Nephron progenitor cell (in vitro differentiated cells): ENCODE data around the gene DVL1.

ENCODE experiments used
- DNase-seq: peaks from one replicate; pipeline ENCODE4 v3.0.0; 2021
- H3K27ac Mint-ChIP-seq: 2 replicates; pipeline ENCODE4 v1.8.0; 2021; ENCODE audit warnings: mild to moderate bottlenecking, moderate library complexity, mixed read lengths
- H3K27me3 Mint-ChIP-seq: 2 replicates; pipeline ENCODE4 v1.8.0; 2021; ENCODE audit warnings: mild to moderate bottlenecking, low read depth, mixed read lengths; ENCODE audit not compliant: poor library complexity
- H3K36me3 Mint-ChIP-seq: 2 replicates; pipeline ENCODE4 v1.8.0; 2021; ENCODE audit warnings: low read depth, mixed read lengths
- H3K4me1 Mint-ChIP-seq: 2 replicates; pipeline ENCODE4 v1.8.0; 2021; ENCODE audit warnings: mixed read lengths
- H3K4me3 Mint-ChIP-seq: 2 replicates; pipeline ENCODE4 v1.8.0; 2021; ENCODE audit warnings: mild to moderate bottlenecking, moderate library complexity, mixed read lengths
- H3K9me3 Mint-ChIP-seq: 2 replicates; pipeline ENCODE4 v1.8.0; 2021; ENCODE audit warnings: mild to moderate bottlenecking, moderate library complexity, mixed read lengths
- TF ChIP-seq, protein P1 (sequence below): fragments of 200-600 bp; sonication (generic); IDR thresholded peaks from 2 replicates; pipeline ENCODE4 v1.5.0; 2021; ENCODE audit warnings: antibody characterized with exemption

The DVL1 gene

DNA sequence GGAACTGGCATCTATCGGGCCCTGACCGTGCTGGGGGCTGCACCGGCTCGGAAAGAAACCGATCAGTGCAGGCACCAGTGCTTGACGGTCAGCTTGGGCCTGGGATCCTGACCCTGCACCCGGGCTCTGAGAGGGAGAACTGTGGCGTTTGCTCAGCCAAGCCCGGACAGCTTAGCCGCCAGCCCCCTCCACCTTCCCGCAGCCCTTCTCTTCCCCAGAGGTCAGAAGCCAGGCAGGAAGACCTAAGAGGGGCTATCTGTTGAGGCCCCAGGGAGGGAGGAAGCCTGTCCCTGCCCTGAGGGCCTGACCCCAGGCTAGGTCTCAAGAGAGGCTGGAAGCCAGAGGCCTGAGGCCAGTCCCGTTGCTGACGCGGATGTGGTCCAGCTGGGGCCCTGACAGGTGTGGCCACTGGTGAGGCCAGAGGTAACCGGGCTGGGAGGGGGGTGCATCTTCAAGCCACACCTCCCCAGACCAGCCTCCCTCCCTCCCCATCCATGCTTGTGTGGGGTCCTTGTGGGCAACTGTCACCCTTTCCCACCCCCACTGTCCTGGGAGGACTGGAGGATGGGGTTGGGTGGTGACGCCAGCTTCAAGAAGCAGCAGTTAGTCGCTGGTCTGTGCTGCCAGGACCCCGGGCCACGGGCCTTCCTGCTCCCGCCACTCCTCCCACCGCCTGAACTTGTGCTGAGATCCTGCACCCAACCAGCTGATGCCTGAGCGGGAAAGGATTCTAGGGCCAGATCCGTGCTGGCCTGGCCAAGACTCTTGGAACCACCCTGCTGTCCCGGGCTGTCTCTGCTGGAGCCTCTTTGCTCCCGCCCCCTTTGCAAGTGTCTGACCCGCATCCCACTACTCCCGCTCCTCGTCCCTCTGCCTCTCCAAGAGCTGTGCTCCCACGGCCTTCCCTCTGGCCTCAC is 2.6 kb upstream of the DVL1 start:
- Mint-ChIP-seq H3K9me3 (no peaks in the 10 kb centered on the region), H3K36me3 (no peaks in the 10 kb centered on the region), H3K27ac (peak overlapping the region; percentile 80), H3K4me1 (peaks cover 42% of the 10 kb centered on the region), H3K4me3 (peak overlapping the region; percentile 73), H3K27me3 (peaks cover 3% of the 10 kb centered on the region)
- DNase-seq: peak; percentile 61
- TF ChIP-seq, protein P1, sequence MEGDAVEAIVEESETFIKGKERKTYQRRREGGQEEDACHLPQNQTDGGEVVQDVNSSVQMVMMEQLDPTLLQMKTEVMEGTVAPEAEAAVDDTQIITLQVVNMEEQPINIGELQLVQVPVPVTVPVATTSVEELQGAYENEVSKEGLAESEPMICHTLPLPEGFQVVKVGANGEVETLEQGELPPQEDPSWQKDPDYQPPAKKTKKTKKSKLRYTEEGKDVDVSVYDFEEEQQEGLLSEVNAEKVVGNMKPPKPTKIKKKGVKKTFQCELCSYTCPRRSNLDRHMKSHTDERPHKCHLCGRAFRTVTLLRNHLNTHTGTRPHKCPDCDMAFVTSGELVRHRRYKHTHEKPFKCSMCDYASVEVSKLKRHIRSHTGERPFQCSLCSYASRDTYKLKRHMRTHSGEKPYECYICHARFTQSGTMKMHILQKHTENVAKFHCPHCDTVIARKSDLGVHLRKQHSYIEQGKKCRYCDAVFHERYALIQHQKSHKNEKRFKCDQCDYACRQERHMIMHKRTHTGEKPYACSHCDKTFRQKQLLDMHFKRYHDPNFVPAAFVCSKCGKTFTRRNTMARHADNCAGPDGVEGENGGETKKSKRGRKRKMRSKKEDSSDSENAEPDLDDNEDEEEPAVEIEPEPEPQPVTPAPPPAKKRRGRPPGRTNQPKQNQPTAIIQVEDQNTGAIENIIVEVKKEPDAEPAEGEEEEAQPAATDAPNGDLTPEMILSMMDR: no peak

DNA sequence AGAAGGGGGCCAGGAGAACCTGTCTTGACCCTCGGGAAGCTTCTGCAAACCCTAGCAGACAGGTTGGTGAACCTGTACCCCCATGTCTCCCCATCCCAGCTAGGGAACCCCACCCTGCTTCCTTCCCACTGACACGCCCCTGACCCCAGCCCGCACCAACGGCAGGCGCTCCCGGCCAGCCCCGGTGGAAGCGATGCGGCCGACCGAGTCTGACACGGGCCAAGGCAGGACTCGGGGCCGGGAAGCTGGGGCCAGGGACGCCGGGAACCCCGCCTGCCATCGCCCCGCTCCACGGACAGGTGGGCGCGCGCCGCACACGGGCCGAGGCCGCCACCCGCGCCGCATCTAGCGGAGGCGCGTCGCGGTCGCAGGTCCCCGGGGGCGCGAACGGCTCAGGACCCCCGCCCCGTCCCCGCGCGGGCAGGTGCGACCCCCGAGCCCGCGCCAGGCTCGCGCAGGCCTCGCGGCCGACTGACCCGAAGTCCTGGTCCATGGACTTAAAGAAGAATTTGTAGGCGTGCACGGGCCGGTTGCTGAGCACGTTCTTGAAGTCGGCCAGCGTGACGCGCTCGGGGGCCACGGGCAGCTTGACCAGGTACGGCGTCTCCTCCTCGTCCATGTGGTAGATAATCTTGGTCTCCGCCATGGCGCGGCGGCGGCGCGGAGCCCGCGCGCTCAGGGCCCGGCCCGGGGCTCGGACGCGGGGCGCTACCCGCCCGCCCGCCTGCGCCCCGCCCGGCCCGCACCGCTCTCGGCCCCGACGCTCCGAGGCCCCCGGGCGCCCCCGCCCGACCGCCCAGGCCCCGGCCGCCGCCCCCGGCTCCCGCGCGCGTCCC is 580 bp downstream of the DVL1 start:
- DNase-seq: peak; percentile 50
- H3K36me3 Mint-ChIP-seq: no peaks in the 10 kb centered on the region
- H3K27me3 Mint-ChIP-seq: peaks cover 3% of the 10 kb centered on the region
- no peak overlapping the region for H3K27ac Mint-ChIP-seq
- TF ChIP-seq, protein P1: no peak
- H3K4me3 Mint-ChIP-seq: peak overlapping the region; percentile 82
- no peaks in the 10 kb centered on the region for H3K9me3 Mint-ChIP-seq
- peaks cover 37% of the 10 kb centered on the region for H3K4me1 Mint-ChIP-seq

DNA sequence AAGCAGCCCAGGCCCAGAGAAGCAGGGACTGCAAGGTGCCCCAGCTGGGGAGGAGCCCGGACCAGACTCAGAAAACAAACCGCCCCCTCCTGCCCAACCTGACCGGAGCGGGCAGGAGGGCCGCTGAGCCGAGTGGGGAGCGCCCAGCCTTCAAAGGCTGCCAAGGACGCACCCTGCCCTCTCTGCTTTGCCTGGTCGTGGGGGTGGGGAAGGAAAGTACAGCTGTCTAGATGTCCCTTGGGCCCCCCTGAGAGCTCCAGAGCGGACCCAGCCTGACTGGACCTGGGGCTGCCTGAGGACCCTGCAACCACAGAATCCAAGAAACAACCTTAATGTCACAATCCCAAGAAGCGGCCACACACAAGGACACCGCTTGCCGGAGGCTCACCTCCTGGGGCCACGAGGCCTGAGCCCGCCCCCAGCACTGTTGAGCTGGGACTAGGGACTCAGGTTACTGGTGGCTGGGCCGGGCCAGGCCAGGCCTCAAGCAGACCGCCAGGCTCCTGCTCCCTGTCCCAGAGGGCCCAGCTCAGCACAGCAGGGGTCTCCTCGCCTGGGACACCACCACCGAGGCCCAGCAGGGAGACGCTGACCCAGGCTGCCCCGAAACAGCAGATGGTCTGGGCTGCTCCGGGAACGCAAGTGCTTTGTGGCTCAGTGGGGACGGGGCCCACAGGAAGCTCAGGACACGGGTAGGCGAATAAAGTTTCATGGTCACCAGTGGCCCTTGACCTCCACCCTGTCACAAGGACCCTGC is 1.4 kb downstream of the DVL1 start:
- peak; percentile 58 for DNase-seq
- peak overlapping the region; percentile 82 for H3K4me3 Mint-ChIP-seq
- no peak overlapping the region for H3K27ac Mint-ChIP-seq
- TF ChIP-seq, protein P1: no peak
- peaks cover 29% of the 10 kb centered on the region for H3K4me1 Mint-ChIP-seq
- no peaks in the 10 kb centered on the region for H3K36me3 Mint-ChIP-seq
- H3K9me3 Mint-ChIP-seq: no peaks in the 10 kb centered on the region
- H3K27me3 Mint-ChIP-seq: peaks cover 3% of the 10 kb centered on the region

DNA sequence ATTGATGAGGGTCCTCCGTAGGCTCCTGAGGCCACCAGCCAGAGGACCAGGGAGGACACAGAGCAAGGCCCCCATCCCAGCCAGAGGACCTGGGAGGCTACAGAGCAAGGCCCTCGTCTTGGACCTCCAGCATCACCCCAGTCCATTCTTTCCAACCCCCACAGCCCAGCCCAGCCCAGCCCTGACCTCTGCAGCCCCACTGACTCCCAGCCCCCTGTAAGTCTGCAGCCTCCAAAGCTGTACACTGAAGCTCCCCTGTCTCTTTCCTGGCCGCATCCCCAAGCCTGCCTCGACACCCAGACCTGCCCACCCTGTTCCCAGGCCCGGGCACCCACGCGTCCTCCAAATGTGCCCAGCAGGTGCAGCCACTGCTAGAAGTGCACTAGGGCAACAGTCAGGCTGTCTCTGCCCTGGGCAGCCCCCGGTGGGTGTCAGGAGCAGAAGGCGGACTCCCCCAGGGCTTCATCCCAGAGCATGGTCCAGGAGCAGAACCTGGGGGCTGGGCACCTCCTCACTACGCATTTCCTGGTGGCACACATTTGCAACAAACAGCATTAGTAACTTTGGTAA is 2.1 kb downstream of the DVL1 start:
- no peak overlapping the region for H3K27ac Mint-ChIP-seq
- no peaks in the 10 kb centered on the region for H3K27me3 Mint-ChIP-seq
- DNase-seq: no peak
- no peaks in the 10 kb centered on the region for H3K36me3 Mint-ChIP-seq
- H3K9me3 Mint-ChIP-seq: no peaks in the 10 kb centered on the region
- peaks cover 22% of the 10 kb centered on the region for H3K4me1 Mint-ChIP-seq
- peak overlapping the region; percentile 82 for H3K4me3 Mint-ChIP-seq
- TF ChIP-seq, protein P1: no peak

DNA sequence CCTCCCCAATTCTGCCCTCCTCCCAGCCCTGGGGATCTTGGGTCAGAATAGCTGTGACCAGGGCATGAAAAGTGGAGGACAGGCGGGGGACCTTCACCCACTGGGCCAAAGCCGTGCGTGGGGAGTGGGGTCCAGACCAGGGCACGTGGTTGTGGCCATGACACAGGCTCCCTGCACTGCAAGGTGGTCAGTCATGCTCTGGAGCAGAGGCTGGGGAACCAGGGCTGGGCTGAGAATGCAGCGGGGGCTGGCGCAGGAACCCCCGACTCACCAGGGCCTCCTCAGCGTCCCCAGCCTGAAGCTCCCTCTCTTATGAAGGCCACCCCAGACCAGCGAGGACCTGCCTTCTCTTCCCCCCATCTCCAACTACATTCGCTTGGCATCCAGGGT is 2.7 kb downstream of the DVL1 start:
- DNase-seq: no peak
- no peaks in the 10 kb centered on the region for H3K36me3 Mint-ChIP-seq
- no peaks in the 10 kb centered on the region for H3K27me3 Mint-ChIP-seq
- no peaks in the 10 kb centered on the region for H3K9me3 Mint-ChIP-seq
- peak overlapping the region; percentile 82 for H3K4me3 Mint-ChIP-seq
- H3K27ac Mint-ChIP-seq: no peak overlapping the region
- peaks cover 19% of the 10 kb centered on the region for H3K4me1 Mint-ChIP-seq
- TF ChIP-seq, protein P1: no peak
